Measurements from ENCODE around the gene SLC2A4RG.

DNA sequence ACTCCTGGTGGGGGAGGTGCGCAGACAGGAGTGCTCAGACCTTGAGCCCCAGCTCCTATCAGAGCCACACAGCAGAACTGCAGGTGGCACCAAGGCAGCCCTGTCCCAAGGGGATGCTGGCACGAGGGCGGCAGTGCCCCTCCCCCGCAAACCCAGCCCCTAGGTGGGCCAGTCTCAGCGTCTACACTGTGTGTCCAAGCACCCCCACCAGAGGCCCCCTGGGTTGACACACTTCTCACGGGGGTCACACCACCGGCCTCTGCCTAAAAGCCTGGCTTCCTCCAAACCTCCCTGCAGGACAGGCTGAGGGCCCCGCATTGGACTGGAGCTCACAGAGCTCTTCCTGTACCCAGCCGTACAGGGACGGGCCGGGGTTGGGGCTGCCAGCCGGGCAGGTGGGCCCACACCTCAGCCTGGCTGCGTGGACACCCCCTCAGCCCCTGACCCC lies 8.1 kb downstream of the SLC2A4RG start:
- TF ChIP-seq, protein P1, sequence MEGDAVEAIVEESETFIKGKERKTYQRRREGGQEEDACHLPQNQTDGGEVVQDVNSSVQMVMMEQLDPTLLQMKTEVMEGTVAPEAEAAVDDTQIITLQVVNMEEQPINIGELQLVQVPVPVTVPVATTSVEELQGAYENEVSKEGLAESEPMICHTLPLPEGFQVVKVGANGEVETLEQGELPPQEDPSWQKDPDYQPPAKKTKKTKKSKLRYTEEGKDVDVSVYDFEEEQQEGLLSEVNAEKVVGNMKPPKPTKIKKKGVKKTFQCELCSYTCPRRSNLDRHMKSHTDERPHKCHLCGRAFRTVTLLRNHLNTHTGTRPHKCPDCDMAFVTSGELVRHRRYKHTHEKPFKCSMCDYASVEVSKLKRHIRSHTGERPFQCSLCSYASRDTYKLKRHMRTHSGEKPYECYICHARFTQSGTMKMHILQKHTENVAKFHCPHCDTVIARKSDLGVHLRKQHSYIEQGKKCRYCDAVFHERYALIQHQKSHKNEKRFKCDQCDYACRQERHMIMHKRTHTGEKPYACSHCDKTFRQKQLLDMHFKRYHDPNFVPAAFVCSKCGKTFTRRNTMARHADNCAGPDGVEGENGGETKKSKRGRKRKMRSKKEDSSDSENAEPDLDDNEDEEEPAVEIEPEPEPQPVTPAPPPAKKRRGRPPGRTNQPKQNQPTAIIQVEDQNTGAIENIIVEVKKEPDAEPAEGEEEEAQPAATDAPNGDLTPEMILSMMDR (IDR thresholded peaks at IDR 0.05; ENCODE audit: poor library complexity): no peak
- TF ChIP-seq EZH2 (IDR thresholded peaks at IDR 0.05; ENCODE audit: borderline replicate concordance): no peak

Data from hepatocyte (in vitro differentiated cells).